Ectodermal cell (in vitro differentiated cells): ENCODE results near the gene ZNF221. TPM values are rescaled to one million over a fixed set of nuclear protein-coding genes. Genes with fewer than 3 reads are reported as not detected.

Source experiments
- H3K27ac ChIP-seq: 2 replicates; pipeline ENCODE4 v1.7.0; 2013; ENCODE audit warnings: mild to moderate bottlenecking, low read depth, low read length; ENCODE audit not compliant: insufficient read depth, poor library complexity, severe bottlenecking
- H3K27me3 ChIP-seq: 2 replicates; pipeline ENCODE4 v1.7.0; 2013; ENCODE audit warnings: mild to moderate bottlenecking, low read length; ENCODE audit not compliant: insufficient read depth, control insufficient read depth, poor library complexity, severe bottlenecking
- H3K36me3 ChIP-seq: one replicate; pipeline ENCODE4 v1.7.0; 2013; ENCODE audit warnings: low read length; ENCODE audit not compliant: control insufficient read depth, insufficient read depth
- H3K4me1 ChIP-seq: one replicate; pipeline ENCODE4 v1.7.0; 2013; ENCODE audit warnings: low read length; ENCODE audit not compliant: control insufficient read depth, insufficient read depth
- H3K4me3 ChIP-seq: 2 replicates; pipeline ENCODE4 v1.7.0; 2013; ENCODE audit warnings: low read depth, low read length, control low read depth; ENCODE audit not compliant: insufficient read depth
- H3K9me3 ChIP-seq: 2 replicates; pipeline ENCODE4 v1.7.0; 2013; ENCODE audit warnings: mild to moderate bottlenecking, low read length, moderate library complexity; ENCODE audit not compliant: control insufficient read depth
- WGBS, 2 experiments: methylation state at CpG; one replicate each; pipeline ENCODE4 v1.1.7; 2013; ENCODE audit warnings: missing lambda C conversion rate in 2 of 2; 5-methylcytosine and 5-hydroxymethylcytosine counted together
- polyA plus RNA-seq, 4 experiments: library from polyadenylated mRNA; stranded (reverse); fragments of 50-300 nt; gene quantifications; one replicate each; pipeline ENCODE4 v1.2.3, GENCODE V29; 2013

ZNF221 gene
- polyA plus RNA-seq (2013, experiment 1 of 4), result 4.5 TPM
- polyA plus RNA-seq (2013, experiment 2 of 4), result 6.1 TPM
- polyA plus RNA-seq (2013, experiment 3 of 4), result 4.2 TPM
- 6.3 TPM for polyA plus RNA-seq (2013, experiment 4 of 4)

DNA sequence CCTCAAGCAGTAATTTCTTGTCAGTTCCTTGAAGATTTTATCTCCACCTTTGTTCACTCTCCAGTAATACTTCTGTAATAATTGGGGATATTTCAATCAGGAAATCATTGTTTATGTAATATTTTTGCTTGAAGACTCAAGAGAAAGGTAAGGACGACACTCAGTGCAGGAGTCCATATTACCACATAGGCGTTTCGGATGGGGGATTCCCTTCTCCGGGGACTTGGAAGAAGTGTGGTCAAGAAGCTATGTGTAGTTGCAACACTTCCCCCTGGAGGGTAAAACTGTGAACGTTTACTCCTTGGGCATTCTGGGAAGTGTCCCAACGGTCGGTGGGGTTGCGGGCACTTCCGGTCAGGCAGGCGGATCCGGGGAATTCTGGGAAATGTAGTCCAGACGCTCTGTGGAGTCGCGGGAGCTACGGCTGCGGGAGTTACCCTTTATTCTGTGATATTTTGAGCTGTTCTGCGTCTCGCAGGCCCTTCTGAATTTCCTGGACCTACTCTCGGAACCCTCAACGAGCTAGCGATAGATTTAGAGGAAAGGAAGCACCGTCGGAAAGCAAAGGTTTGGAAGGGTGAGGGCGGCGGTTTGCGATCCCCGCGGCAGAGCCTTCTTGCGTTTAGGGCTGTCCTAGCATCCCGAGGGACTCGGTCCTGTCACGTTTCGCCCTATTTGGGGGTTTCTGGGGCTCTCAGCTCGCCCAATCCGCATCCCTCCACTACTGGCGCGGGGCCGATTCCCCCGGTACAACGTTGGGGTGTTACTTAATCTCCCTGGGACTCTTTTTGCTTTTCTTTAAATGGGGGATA lies at the start of gene ZNF221:
TSS of gene ZNF221 (plus strand) at position 395 of the 812 bp plus-strand sequence. CDS start 11,499 bp downstream, outside the sequence.
- 1% methylated on average over 40 of the region's 40 CpGs for WGBS, 2 experiments
- H3K27me3 ChIP-seq, result no peaks in the 10 kb centered on the region
- H3K4me3 ChIP-seq, result peak within 1 kb of the TSS; percentile 66
- no peaks in the 10 kb centered on the region for H3K4me1 ChIP-seq
- no peaks in the 10 kb centered on the region for H3K36me3 ChIP-seq
- no peak within 1 kb of the TSS for H3K27ac ChIP-seq
- peaks cover 8% of the 10 kb centered on the region for H3K9me3 ChIP-seq

DNA sequence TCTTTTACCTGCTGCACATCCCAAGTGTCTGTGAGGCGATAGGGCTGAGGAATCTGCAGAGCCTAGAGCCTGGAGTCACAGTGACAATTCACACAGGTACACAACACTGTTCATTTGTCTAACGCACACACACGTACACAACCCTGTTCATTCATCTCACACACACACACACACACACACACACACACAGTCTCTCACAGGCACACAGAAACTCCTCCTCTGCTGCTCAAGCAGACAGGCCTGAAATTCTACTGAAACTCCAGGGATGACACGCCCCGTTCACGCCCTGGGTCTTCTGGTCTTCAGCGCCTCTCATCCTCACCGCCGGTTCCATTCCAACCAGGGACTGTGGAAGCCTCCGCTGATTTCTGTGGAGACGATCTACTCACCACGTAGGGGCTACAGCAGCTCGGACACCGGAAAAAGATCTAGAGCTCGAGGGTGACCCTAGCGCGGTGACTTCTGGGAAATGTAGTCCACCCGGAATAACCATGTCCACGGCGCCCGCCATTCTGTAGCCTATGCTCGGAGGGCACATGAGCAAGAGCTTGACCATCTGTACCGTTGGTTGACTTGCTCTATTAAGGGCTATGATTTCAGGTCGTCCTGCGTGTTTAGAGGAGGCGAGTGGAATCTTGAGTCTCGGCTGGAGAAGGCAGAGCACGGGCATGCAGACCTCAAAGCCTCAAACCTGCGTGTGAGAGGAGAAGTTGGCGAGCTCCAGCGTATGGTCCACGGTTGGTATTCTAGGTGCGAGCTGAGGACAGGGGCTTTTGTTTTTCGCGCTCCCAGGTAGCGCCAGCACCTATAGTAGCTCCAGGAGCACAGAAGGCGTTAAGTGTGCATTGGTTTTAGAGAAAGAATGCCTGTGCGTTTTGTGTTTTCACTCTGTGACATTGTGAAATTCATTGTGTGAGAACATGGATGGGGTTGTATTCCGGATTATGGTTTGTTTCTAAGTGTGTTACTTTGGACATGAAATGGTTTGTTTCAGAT lies 49.3 kb upstream of the ZNF221 start:
- H3K27ac ChIP-seq, result no peak overlapping the region

DNA sequence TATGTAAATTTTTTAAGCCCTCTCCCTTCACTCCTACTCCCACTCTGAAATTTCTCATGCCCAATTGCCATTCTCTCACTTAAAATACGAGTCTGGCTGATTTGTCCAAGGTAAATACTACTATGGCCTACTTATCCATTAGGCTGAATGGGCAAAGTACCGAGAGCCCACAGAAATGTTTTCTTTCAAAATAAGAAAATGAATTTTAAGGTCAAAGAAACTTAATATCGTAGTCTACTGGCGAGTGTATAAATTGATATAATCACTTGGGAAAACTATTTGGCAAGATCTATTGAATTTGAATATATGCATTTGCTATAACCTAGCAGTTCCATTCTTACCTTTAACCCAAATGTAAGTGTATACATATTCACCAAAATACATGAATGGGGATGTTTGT lies 48.6 kb upstream of the ZNF221 start:
- 94 to 96% methylated on average over 4 of the region's 4 CpGs for WGBS, 2 experiments
- H3K36me3 ChIP-seq, result no peaks in the 10 kb centered on the region
- H3K27ac ChIP-seq, result no peak overlapping the region
- H3K9me3 ChIP-seq, result peaks cover 4% of the 10 kb centered on the region
- H3K27me3 ChIP-seq, result no peaks in the 10 kb centered on the region
- no peaks in the 10 kb centered on the region for H3K4me1 ChIP-seq
- H3K4me3 ChIP-seq, result no peak overlapping the region

More for the DNA sequence above, 49.3 kb upstream of the ZNF221 start:
- peaks cover 4% of the 10 kb centered on the region for H3K9me3 ChIP-seq
- no peaks in the 10 kb centered on the region for H3K36me3 ChIP-seq
- H3K4me1 ChIP-seq, result no peaks in the 10 kb centered on the region
- WGBS, 2 experiments, result 45 to 47% methylated on average over 39 of the region's 39 CpGs
- H3K4me3 ChIP-seq, result peak overlapping the region; percentile 59
- no peaks in the 10 kb centered on the region for H3K27me3 ChIP-seq

DNA sequence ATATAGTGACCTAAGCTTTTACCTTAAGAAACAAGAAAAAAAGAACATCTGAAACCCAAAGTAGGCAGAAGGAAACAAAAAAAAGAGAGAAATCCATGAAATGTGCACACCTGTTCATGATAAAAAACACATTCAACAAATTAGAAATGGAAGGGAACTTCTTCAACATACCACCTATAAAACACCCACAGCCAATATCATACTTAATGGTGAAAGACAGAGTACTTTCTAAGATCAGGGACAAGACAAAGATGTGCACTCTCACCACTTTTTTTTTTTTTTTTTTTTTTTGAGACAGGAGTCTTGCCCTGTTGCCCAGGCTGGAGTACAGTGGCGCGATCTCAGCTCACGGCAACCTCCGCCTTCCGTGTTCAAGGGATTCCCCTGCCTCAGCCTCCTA lies 45.1 kb upstream of the ZNF221 start:
- H3K27me3 ChIP-seq, result no peaks in the 10 kb centered on the region
- 93 to 97% methylated on average over 5 of the region's 5 CpGs for WGBS, 2 experiments

DNA sequence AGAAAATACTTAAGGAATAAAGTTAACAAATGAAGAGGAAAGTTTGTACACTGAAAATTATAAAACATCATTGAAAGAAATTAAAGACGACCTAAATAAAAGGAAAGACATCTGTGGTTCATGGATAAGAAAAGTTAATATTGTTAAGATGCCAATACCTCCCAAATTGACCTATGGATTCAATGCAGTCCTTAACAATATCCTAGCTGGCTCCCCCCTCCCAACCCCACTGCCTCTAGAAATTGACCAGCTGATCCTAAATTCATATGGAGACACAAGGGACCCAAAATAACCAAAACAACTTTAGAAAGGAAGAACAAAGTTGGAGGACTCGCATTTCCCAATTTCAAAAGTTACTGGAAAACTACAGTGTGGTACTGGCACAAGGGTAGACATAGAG lies 44.3 kb upstream of the ZNF221 start:
- Histone ChIP-seq H3K4me3 (no peak overlapping the region), H3K9me3 (peaks cover 4% of the 10 kb centered on the region), H3K27ac (no peak overlapping the region), H3K4me1 (no peaks in the 10 kb centered on the region), H3K27me3 (no peaks in the 10 kb centered on the region), H3K36me3 (no peaks in the 10 kb centered on the region)
- WGBS, 2 experiments, result 82 to 86% methylated on average over 1 to 2 of the region's 2 CpGs

More for the DNA sequence above, 45.1 kb upstream of the ZNF221 start:
- Histone ChIP-seq H3K36me3 (no peaks in the 10 kb centered on the region), H3K27ac (no peak overlapping the region), H3K4me3 (no peak overlapping the region), H3K4me1 (no peaks in the 10 kb centered on the region), H3K9me3 (peaks cover 4% of the 10 kb centered on the region)

DNA sequence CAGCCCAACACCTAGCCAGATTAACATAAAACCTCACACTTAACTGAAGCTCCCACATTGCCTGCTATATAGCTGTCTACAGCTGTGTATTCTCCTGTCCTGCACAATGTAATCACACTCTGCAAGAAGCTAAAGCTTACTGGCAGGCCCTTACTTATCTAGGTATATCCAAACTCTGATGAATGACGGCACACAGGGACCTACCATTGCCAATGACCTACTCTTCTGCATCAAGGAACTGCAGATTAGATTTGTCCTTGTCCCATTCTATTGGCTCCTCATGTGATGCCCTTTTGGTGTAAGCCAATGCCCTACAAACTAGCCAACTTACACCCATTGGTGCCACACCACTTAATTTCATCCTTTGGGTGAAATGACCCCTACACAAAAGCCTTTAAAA lies 42.4 kb upstream of the ZNF221 start:
- Histone ChIP-seq H3K27me3 (no peaks in the 10 kb centered on the region), H3K9me3 (peaks cover 8% of the 10 kb centered on the region), H3K27ac (no peak overlapping the region), H3K4me1 (no peaks in the 10 kb centered on the region), H3K4me3 (no peak overlapping the region), H3K36me3 (peaks cover 14% of the 10 kb centered on the region)
- WGBS, 2 experiments, result 81 to 83% methylated on average over 1 of the region's 1 CpG

DNA sequence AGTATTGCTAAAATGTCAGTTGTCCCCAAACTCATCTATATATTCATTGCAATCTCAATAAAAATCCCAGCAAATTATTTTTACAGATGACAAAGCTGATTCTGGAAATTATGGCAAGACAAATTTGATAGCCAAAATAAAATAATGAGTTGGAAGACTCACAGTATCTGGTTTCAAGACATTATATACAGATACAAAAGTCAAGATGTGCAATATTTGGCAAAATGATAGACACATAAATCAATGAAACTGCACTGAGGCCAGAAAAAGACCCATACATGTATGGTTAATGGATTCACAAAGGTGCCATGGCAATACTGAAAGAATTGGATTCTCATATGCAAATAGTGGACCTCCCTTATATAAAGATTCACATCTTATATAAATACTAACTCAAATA lies 40.1 kb upstream of the ZNF221 start:
- H3K4me1 ChIP-seq, result no peaks in the 10 kb centered on the region
- no peaks in the 10 kb centered on the region for H3K27me3 ChIP-seq
- peaks cover 36% of the 10 kb centered on the region for H3K36me3 ChIP-seq
- peaks cover 18% of the 10 kb centered on the region for H3K9me3 ChIP-seq
- H3K4me3 ChIP-seq, result no peak overlapping the region
- H3K27ac ChIP-seq, result no peak overlapping the region

DNA sequence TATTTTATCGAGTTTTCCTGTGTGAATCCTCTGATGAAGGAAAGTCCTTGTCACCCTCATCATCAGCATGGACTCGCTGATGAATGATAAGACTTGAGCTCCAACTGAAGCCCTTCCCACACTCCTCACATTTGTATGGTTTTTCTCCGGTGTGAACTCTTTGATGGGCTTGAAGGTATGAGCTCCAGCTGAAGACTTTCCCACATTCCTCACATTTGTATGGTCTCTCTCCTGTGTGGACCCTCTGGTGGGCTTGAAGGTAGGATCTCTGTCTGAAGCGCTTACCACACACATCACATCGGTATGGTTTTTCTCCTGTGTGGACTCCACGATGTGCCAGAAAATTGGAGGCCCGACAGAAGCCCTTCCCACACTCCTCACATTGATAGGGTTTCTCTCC lies 37.6 kb upstream of the ZNF221 start:
- 95 to 96% methylated on average over 7 of the region's 7 CpGs for WGBS, 2 experiments
- no peaks in the 10 kb centered on the region for H3K4me1 ChIP-seq
- peaks cover 61% of the 10 kb centered on the region for H3K36me3 ChIP-seq
- H3K4me3 ChIP-seq, result no peak overlapping the region
- no peak overlapping the region for H3K27ac ChIP-seq
- peaks cover 18% of the 10 kb centered on the region for H3K9me3 ChIP-seq
- H3K27me3 ChIP-seq, result no peaks in the 10 kb centered on the region

DNA sequence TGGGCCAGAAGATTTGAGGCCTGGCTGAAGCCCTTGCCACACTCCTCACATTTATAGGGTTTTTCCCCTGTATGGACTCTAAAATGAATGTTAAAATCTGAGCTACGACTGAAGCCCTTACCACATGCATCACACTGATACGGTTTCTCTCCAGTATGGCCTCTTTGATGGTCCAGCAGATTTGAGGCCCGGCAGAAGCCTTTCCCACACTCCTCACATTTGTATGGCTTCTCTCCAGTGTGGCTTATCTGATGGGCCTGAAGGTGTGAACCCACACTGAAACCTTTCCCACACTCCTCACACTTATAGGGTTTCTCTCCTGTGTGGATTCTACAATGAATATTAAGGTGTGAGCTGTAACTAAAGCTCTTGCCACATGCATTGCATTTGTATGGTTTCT lies 37.0 kb upstream of the ZNF221 start:
- WGBS, 2 experiments, result 76 to 79% methylated on average over 3 of the region's 3 CpGs
- no peak overlapping the region for H3K4me3 ChIP-seq

DNA sequence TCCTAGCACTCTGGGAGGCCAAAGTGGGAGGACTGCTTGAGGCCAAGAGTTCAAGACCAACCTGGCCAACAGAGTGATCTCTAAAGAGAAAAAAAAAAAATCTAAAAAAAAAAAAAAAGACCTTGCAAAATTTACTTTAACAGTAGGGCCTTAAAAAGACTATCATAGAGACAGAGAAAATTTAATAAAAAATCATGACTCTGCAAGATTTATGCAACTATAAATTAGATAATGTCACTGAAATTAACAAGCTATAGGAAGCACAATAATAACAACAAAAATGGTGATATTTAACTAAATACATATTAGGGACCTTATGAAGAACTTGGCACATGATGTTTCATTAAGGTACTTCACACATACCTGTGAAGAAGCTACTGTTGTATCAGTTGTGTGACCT lies 27.2 kb upstream of the ZNF221 start:
- Histone ChIP-seq H3K36me3 (peaks cover 43% of the 10 kb centered on the region), H3K4me3 (no peak overlapping the region), H3K27me3 (no peaks in the 10 kb centered on the region), H3K27ac (no peak overlapping the region), H3K4me1 (no peaks in the 10 kb centered on the region), H3K9me3 (no peaks in the 10 kb centered on the region)

More for the DNA sequence above, 37.0 kb upstream of the ZNF221 start:
- Histone ChIP-seq H3K4me1 (no peaks in the 10 kb centered on the region), H3K27me3 (no peaks in the 10 kb centered on the region), H3K27ac (no peak overlapping the region), H3K9me3 (peaks cover 18% of the 10 kb centered on the region), H3K36me3 (peaks cover 67% of the 10 kb centered on the region)
